Measurements from ENCODE around the gene CBLN2.

DNA sequence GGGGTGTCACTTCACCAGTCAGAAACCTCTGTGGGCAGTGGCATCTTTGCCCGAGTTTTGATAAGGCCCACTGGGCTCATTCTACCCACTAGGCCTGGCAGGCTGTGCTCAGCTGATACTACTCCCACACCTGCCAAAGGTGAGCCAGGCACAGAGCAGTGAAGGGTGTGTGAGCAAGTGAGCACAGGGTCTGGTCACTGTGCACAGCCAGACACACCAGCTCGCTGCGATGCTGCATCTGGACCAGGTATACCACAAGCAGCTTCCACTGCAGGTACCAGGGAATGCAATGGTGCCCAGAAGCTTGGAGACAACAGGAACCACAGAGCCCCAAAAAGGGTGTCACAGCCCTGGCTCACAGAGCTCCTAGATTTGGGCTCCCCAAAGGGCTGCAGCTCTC lies 40.6 kb upstream of the CBLN2 start:
- TF ChIP-seq, protein P1, sequence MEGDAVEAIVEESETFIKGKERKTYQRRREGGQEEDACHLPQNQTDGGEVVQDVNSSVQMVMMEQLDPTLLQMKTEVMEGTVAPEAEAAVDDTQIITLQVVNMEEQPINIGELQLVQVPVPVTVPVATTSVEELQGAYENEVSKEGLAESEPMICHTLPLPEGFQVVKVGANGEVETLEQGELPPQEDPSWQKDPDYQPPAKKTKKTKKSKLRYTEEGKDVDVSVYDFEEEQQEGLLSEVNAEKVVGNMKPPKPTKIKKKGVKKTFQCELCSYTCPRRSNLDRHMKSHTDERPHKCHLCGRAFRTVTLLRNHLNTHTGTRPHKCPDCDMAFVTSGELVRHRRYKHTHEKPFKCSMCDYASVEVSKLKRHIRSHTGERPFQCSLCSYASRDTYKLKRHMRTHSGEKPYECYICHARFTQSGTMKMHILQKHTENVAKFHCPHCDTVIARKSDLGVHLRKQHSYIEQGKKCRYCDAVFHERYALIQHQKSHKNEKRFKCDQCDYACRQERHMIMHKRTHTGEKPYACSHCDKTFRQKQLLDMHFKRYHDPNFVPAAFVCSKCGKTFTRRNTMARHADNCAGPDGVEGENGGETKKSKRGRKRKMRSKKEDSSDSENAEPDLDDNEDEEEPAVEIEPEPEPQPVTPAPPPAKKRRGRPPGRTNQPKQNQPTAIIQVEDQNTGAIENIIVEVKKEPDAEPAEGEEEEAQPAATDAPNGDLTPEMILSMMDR (conservative IDR thresholded peaks at IDR 0.05; ENCODE audit: low read depth, low read length): no peak
- no peak for TF ChIP-seq EZH2 (IDR thresholded peaks at IDR 0.05; ENCODE audit: borderline replicate concordance, low read depth, low read length, poor library complexity, severe bottlenecking)
